ENCODE data around the gene EMILIN2.

Gene EMILIN2

GRCh38 chr18:2932247-2933181 is 85.7 kb downstream of the EMILIN2 start:
- H3K27ac ChIP-seq: no peak overlapping the region
- TF ChIP-seq ZFX (IDR thresholded peaks at IDR 0.05; ENCODE audit: borderline replicate concordance) (no peak), CTCF (IDR thresholded peaks at IDR 0.05) (peak; percentile 84)

GRCh38 chr18:2933995-2934394 is 87.2 kb downstream of the EMILIN2 start:
- H3K27ac ChIP-seq: no peak overlapping the region
- TF ChIP-seq ZFX (IDR thresholded peaks at IDR 0.05; ENCODE audit: borderline replicate concordance): no peak
- TF ChIP-seq CTCF (IDR thresholded peaks at IDR 0.05): no peak

- TF ChIP-seq ZFX (IDR thresholded peaks at IDR 0.05; ENCODE audit: borderline replicate concordance): no peak
- TF ChIP-seq CTCF (IDR thresholded peaks at IDR 0.05): no peak
- H3K27ac ChIP-seq: no peak overlapping the region
These were observed 88.8 kb downstream of the EMILIN2 start for GRCh38 chr18:2935438-2936192.

GRCh38 chr18:2939317-2939716 is 92.5 kb downstream of the EMILIN2 start:
- H3K27ac ChIP-seq: no peak overlapping the region
- TF ChIP-seq CTCF (IDR thresholded peaks at IDR 0.05): no peak
- no peak for TF ChIP-seq ZFX (IDR thresholded peaks at IDR 0.05; ENCODE audit: borderline replicate concordance)

- peak; percentile 56 for TF ChIP-seq CTCF (IDR thresholded peaks at IDR 0.05)
- no peak for TF ChIP-seq ZFX (IDR thresholded peaks at IDR 0.05; ENCODE audit: borderline replicate concordance)
These were observed 101.2 kb downstream of the EMILIN2 start for GRCh38 chr18:2948038-2948437.

GRCh38 chr18:2952605-2953004 is 105.8 kb downstream of the EMILIN2 start:
- TF ChIP-seq CTCF (IDR thresholded peaks at IDR 0.05) (no peak), ZFX (IDR thresholded peaks at IDR 0.05; ENCODE audit: borderline replicate concordance) (no peak)

More at GRCh38 chr18:2948038-2948437, 101.2 kb downstream of the EMILIN2 start:
- no peak overlapping the region for H3K27ac ChIP-seq

More at GRCh38 chr18:2952605-2953004, 105.8 kb downstream of the EMILIN2 start:
- no peak overlapping the region for H3K27ac ChIP-seq

All from 22Rv1 (cell line).